Stimulated activated naive CD8-positive, alpha-beta T cell treated with anti-CD3 and anti-CD28 coated beads, Interleukin-15, amount 100 ng/mL, for 72 hours (primary cell): Measurements from ENCODE around the gene MICAL3.

Source experiments
- ATAC-seq: fragments of 150-1000 bp; cut with Tn5 transposase; 2 replicates; pipeline ENCODE4 v1.10.0; 2021; ENCODE audit warnings: mild to moderate bottlenecking, moderate library complexity
- DNase-seq, 2 donors: peaks; one replicate each; pipeline ENCODE4 v3.0.0; 2021 to 2022
- H3K27ac Mint-ChIP-seq, 2 donors: one replicate each; pipeline ENCODE4 v1.8.0; 2022; ENCODE audit warnings: mild to moderate bottlenecking in 2 of 2, mixed read lengths in 2 of 2, moderate library complexity in 2 of 2
- H3K27me3 Mint-ChIP-seq: one replicate; pipeline ENCODE4 v1.8.0; 2022; ENCODE audit warnings: mixed read lengths
- H3K4me1 Mint-ChIP-seq: one replicate; pipeline ENCODE4 v1.8.0; 2022; ENCODE audit warnings: mild to moderate bottlenecking, mixed read lengths
- H3K4me3 Mint-ChIP-seq, 2 donors: one replicate each; pipeline ENCODE4 v1.8.0; 2022; ENCODE audit warnings: mild to moderate bottlenecking in 2 of 2, mixed read lengths in 2 of 2, moderate library complexity in 1 of 2
- H3K9me3 Mint-ChIP-seq, 2 donors: one replicate each; pipeline ENCODE4 v1.8.0; 2022; ENCODE audit warnings: mixed read lengths in 2 of 2

The MICAL3 gene

GRCh38 chr22:17930455-17931313 is 93.7 kb downstream of the MICAL3 start:
- Mint-ChIP-seq H3K27ac (no peak overlapping the region), H3K4me1 (peaks cover 32% of the 10 kb centered on the region), H3K27me3 (no peaks in the 10 kb centered on the region), H3K9me3 (no peaks in the 10 kb centered on the region), H3K4me3 (no peak overlapping the region)
- no peak for ATAC-seq
- no peak for DNase-seq

GRCh38 chr22:17929909-17930308 is 94.5 kb downstream of the MICAL3 start:
- Mint-ChIP-seq H3K4me1 (peaks cover 32% of the 10 kb centered on the region), H3K27me3 (no peaks in the 10 kb centered on the region), H3K4me3 (no peak overlapping the region), H3K27ac (no peak overlapping the region), H3K9me3 (no peaks in the 10 kb centered on the region)
- DNase-seq (no peak), ATAC-seq (no peak)

- no peak for ATAC-seq
- H3K27ac Mint-ChIP-seq = no peak overlapping the region
- DNase-seq = no peak
- H3K4me3 Mint-ChIP-seq = no peak overlapping the region
- H3K27me3 Mint-ChIP-seq = no peaks in the 10 kb centered on the region
- H3K4me1 Mint-ChIP-seq = peaks cover 20% of the 10 kb centered on the region
- H3K9me3 Mint-ChIP-seq = no peaks in the 10 kb centered on the region
These were observed 96.0 kb downstream of the MICAL3 start for GRCh38 chr22:17928391-17928790.

- no peak overlapping the region for H3K4me3 Mint-ChIP-seq
- ATAC-seq (no peak), DNase-seq (no peak)
- H3K27me3 Mint-ChIP-seq = no peaks in the 10 kb centered on the region
- peaks cover 8% of the 10 kb centered on the region for H3K4me1 Mint-ChIP-seq
- H3K9me3 Mint-ChIP-seq = no peaks in the 10 kb centered on the region
- no peak overlapping the region for H3K27ac Mint-ChIP-seq
These were observed 97.3 kb downstream of the MICAL3 start for GRCh38 chr22:17927062-17927461.

- DNase-seq = no peak
- H3K9me3 Mint-ChIP-seq = no peaks in the 10 kb centered on the region
- no peaks in the 10 kb centered on the region for H3K27me3 Mint-ChIP-seq
- ATAC-seq = no peak
- no peak overlapping the region for H3K27ac Mint-ChIP-seq
- H3K4me3 Mint-ChIP-seq = no peak overlapping the region
- peaks cover 4% of the 10 kb centered on the region for H3K4me1 Mint-ChIP-seq
These were observed 97.8 kb downstream of the MICAL3 start for GRCh38 chr22:17926516-17926915.

- no peak for DNase-seq
- H3K4me3 Mint-ChIP-seq = no peak overlapping the region
- no peaks in the 10 kb centered on the region for H3K9me3 Mint-ChIP-seq
- H3K4me1 Mint-ChIP-seq = peaks cover 12% of the 10 kb centered on the region
- no peak for ATAC-seq
- no peaks in the 10 kb centered on the region for H3K27me3 Mint-ChIP-seq
- no peak overlapping the region for H3K27ac Mint-ChIP-seq
These were observed 98.9 kb downstream of the MICAL3 start for GRCh38 chr22:17925431-17925841.

GRCh38 chr22:17924735-17925364 is 99.5 kb downstream of the MICAL3 start:
- ATAC-seq = no peak
- no peak overlapping the region for H3K27ac Mint-ChIP-seq
- no peak overlapping the region for H3K4me3 Mint-ChIP-seq
- no peak for DNase-seq
- no peaks in the 10 kb centered on the region for H3K27me3 Mint-ChIP-seq
- no peaks in the 10 kb centered on the region for H3K9me3 Mint-ChIP-seq
- peaks cover 18% of the 10 kb centered on the region for H3K4me1 Mint-ChIP-seq

- ATAC-seq = no peak
- DNase-seq = no peak
- Mint-ChIP-seq H3K27me3 (no peaks in the 10 kb centered on the region), H3K9me3 (no peaks in the 10 kb centered on the region), H3K4me3 (no peak overlapping the region), H3K4me1 (peaks cover 19% of the 10 kb centered on the region), H3K27ac (no peak overlapping the region)
These were observed 100.3 kb downstream of the MICAL3 start for GRCh38 chr22:17924076-17924475.

GRCh38 chr22:17922925-17923903 is 101.1 kb downstream of the MICAL3 start:
- Mint-ChIP-seq H3K27ac (no peak overlapping the region), H3K4me1 (peaks cover 19% of the 10 kb centered on the region), H3K27me3 (no peaks in the 10 kb centered on the region), H3K9me3 (no peaks in the 10 kb centered on the region), H3K4me3 (no peak overlapping the region)
- ATAC-seq (no peak), DNase-seq (no peak)

- no peak overlapping the region for H3K27ac Mint-ChIP-seq
- H3K9me3 Mint-ChIP-seq = no peaks in the 10 kb centered on the region
- H3K4me3 Mint-ChIP-seq = no peak overlapping the region
- no peak for DNase-seq
- ATAC-seq = no peak
- peaks cover 19% of the 10 kb centered on the region for H3K4me1 Mint-ChIP-seq
- no peaks in the 10 kb centered on the region for H3K27me3 Mint-ChIP-seq
These were observed 102.2 kb downstream of the MICAL3 start for GRCh38 chr22:17921871-17922821.

- H3K4me3 Mint-ChIP-seq = no peak overlapping the region
- no peak for DNase-seq
- H3K9me3 Mint-ChIP-seq = no peaks in the 10 kb centered on the region
- ATAC-seq = no peak
- H3K27ac Mint-ChIP-seq = peak overlapping the region in 1 of 2 donors; percentile 34
- no peaks in the 10 kb centered on the region for H3K27me3 Mint-ChIP-seq
- H3K4me1 Mint-ChIP-seq = peaks cover 19% of the 10 kb centered on the region
These were observed 103.2 kb downstream of the MICAL3 start for GRCh38 chr22:17920992-17921650.

- Mint-ChIP-seq H3K4me1 (peaks cover 19% of the 10 kb centered on the region), H3K4me3 (no peak overlapping the region), H3K27ac (peak overlapping the region in 1 of 2 donors; percentile 34), H3K9me3 (no peaks in the 10 kb centered on the region), H3K27me3 (no peaks in the 10 kb centered on the region)
- no peak for DNase-seq
- no peak for ATAC-seq
These were observed 104.2 kb downstream of the MICAL3 start for GRCh38 chr22:17920145-17920605.

- DNase-seq (no peak), ATAC-seq (no peak)
- H3K27ac Mint-ChIP-seq = no peak overlapping the region
- peaks cover 19% of the 10 kb centered on the region for H3K4me1 Mint-ChIP-seq
- no peaks in the 10 kb centered on the region for H3K27me3 Mint-ChIP-seq
- no peak overlapping the region for H3K4me3 Mint-ChIP-seq
- H3K9me3 Mint-ChIP-seq = no peaks in the 10 kb centered on the region
These were observed 104.9 kb downstream of the MICAL3 start for GRCh38 chr22:17919276-17920144.
